GM13977 (cell line): ENCODE measurements around the gene CMA1.
"Not testable (repeated sequence)": the region's sequence is repeated elsewhere in the genome, so short reads cannot be mapped to it uniquely, and the experiment has no call there.

Source experiments
- DNase-seq: peaks from one replicate; pipeline ENCODE4 v3.0.0; 2012; ENCODE audit warnings: low spot score
- in situ Hi-C: fragments of 300-500 bp; cut with MboI; formaldehyde crosslinking; loops from one replicate; pipeline ENCODE4 v1.12.0; 2022; ENCODE audit warnings: low sequenced_read_pairs, low pct_unique_long_range_greater_than_20kb, mixed read lengths, inconsistent platforms; ENCODE audit not compliant: unreplicated experiment
- TF ChIP-seq, protein P1 (sequence below): IDR thresholded peaks from 2 replicates; pipeline ENCODE4 v1.5.1; 2012; ENCODE audit warnings: mild to moderate bottlenecking, control low read depth; ENCODE audit not compliant: insufficient read depth; ENCODE audit errors: extremely low read depth, missing control alignments

Gene CMA1

DNA sequence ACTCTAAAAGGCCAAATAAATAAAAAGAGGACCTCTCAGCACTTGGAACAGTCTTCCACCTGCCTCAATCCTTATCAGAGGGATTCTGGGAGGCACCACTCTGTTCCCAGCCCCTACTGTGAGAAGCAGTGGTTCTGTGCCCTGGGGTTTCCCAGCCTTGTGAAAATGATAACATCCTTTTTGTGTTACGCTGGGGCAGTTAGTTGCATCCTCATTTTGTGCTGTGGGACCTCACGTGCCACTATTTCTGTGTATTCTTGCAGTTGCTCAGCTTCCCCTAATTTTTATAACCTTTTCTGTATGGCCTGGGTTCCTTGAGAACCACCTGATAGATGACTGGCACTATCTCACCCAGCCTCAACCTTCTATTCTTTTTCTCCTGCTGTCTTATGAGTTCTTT lies 10.8 kb upstream of the CMA1 start:
- in situ Hi-C loops, result no loop called here
- TF ChIP-seq, protein P1, sequence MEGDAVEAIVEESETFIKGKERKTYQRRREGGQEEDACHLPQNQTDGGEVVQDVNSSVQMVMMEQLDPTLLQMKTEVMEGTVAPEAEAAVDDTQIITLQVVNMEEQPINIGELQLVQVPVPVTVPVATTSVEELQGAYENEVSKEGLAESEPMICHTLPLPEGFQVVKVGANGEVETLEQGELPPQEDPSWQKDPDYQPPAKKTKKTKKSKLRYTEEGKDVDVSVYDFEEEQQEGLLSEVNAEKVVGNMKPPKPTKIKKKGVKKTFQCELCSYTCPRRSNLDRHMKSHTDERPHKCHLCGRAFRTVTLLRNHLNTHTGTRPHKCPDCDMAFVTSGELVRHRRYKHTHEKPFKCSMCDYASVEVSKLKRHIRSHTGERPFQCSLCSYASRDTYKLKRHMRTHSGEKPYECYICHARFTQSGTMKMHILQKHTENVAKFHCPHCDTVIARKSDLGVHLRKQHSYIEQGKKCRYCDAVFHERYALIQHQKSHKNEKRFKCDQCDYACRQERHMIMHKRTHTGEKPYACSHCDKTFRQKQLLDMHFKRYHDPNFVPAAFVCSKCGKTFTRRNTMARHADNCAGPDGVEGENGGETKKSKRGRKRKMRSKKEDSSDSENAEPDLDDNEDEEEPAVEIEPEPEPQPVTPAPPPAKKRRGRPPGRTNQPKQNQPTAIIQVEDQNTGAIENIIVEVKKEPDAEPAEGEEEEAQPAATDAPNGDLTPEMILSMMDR, result no peak
- no peak for DNase-seq

DNA sequence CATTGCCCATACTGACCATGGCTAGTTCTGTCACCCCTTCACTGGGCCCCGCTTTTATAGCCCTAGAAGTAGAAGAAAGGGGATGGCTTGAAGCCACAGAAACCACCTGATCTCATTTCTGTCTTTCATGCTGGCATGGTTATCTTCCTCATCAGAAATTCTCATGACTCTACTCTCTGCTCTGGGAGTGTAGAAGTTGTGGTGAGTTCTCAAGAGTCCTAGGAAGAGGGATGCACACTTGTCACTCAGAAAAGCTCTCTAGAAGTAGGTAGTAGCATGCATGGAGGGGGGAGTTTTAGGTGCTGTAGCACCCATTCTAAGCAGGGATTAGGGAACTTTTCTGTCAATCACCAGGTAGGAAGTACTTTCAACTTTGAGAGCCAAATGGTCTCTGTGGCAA lies 6.1 kb upstream of the CMA1 start:
- DNase-seq, result no peak
- in situ Hi-C loops, result no loop called here
- TF ChIP-seq, protein P1, result no peak

DNA sequence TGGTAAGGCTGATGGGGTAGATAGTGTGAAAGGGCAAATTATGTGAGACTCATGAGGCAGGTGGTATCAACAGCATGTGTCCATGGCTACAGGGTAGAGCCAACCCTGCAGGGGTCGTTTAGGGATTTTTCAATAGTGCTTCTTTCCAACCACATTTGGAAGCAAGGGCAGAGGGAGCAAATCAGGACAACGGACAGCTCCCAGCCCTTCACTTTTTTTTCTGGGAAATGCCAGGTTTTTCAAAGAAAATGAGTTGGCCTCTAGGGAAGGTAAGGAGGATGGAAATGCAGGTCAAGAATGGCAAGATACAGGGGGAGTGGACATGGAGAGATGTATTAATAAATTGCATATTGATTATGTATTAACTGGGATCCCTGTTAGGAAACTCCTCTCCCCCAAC lies 4.9 kb upstream of the CMA1 start:
- no peak for DNase-seq
- in situ Hi-C loops, result no loop called here
- TF ChIP-seq, protein P1, result no peak

DNA sequence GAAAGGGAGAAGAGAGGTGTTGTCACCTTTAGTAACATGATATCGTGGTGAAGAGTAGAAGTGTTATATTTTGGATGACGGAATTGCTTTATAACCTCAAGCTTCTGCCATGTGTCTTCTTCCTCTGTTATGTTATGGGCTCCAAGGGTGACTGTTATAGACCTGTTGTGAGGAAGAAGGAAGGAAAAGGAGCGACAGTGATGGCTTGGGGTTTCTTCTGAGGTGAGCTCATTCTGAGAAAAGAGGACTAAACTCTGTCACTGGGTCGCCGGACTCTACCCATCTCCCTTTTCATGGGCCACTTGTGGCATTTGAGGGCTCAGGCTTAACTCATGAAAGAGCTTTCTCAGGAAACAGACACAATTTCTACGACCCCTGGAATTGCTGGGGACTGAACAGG lies 1.6 kb downstream of the CMA1 start:
- TF ChIP-seq, protein P1, result no peak
- DNase-seq, result no peak
- in situ Hi-C loops, result no loop called here

DNA sequence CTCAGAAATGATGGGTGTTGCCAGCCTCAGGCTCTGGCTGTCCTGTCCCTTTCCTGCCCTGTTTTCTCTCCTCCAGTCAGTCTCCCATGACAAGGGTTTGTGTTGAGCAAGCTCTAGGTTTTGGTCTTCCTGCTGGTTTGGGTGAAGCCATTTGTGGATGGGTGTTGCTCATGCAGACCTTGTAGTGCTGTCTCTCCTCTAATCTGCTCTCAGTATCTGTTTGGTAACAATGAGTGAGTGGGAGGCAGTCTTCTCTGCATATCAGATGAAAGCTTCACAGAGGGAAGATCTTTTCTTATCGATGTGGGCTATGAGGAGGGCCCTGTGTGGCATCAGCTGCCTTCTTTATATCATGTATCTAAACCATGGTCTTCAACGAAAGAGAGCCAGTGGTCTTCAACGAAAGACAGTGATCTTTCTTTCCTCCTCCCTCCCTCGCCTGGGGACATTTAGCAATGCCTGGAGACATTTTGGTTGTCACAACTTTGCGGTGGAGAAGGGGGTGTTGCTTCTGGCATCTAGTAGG lies 3.6 kb downstream of the CMA1 start:
- in situ Hi-C loops, result no loop called here
- TF ChIP-seq, protein P1, result no peak
- no peak for DNase-seq

DNA sequence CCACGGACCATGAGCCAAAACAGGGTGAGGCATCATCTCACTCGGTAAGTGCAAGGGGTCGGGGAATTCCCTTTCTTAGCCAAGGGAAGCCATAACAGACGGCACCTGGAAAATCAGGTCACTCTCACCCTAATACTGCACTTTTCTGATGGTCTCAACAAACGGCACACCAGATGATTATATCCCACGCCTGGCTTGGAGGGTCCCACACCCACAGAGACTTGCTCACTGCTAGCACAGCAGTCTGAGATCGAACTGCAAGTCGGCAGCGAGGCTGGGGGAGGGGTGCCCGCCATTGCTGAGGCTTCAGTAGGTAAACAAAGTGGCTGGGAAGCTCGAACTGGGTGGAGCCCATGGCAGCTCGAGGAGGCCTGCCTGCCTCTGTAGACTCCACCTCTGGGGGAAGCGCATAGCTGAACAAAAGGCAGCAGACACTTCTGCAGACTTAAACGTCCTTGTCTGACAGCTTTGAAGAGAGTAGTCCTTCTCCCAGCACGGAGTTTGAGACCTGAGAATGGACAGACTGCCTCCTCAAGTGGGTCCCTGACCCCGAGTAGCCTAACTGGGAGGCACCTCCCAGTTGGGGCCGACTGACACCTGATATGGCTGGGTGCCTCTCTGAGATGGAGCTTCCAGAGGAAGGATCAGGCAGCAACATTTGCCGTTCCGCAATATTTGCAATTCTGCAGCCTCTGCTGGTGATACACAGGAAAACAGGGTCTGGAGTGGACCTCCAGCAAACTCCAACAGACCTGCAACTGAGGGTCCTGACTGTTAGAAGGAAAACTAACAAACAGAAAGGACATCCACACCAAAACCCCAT lies 16.3 kb downstream of the CMA1 start:
- DNase-seq, in situ Hi-C loops: not testable (repeated sequence)

DNA sequence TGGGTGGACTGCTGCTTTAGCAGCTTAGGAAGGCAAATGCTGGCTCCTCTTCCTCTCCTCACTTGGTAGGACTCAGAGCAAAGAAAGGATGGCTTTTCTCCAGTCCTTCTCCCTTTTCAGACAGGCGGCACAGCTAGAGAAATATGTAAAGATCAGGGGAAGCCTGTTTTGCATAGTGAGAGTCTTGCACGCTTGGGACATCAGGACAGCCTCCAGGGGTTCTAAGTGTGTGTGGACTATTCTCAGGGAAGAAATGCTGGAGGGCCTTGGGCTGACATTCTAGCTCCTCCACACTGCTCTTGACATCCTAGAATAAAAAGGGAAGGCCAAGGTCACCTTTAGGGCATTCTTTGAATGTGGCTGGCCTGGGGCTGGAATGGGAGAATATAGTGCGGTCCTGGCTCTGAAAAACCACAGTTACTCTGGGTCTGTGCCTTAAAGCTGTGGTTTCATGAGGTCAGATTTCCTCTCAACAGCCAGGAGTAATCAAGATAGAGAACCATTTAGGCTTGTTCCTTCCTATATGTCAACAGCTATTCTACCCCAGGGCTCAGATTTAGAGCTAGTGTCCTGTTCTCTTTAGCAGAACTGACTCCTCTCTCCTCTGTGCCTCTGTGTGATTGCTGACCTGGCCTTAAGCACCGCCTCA lies 24.3 kb downstream of the CMA1 start:
- TF ChIP-seq, protein P1, result no peak
- DNase-seq, result no peak
- in situ Hi-C loops, result no loop called here

DNA sequence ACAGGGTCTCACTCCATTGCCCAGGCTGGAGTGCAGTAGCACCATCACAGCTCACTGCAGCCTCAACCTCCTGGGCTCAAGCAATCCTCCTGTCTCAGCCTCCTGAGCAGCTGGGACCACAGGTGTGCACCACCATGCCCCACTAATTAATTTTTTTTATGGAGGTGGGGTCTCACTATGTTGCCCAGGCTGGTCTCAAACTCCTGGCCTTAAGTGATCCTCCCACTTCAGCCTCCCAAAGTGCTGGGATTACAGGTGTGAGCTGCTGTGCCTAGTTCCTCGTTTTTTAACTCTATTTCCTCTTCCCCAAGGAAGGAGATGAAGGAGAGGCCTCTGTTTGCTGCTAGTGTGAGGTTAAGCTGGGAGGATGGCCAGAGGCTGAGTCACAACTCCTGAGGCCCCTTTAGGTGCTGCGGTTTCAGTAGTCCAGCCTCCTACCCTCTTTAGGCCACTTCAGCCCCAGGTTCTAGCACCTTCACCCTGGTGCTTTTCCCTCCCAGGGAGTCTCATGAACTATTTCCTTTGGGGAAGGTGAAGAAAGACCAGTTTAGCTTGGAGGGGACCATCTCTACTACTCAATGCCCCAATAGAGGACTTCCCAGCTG lies 25.3 kb downstream of the CMA1 start:
- in situ Hi-C loops, DNase-seq: not testable (repeated sequence)
